ENCODE results near the gene MMP23B.
A peak's percentile ranks its signal among the peaks of the same experiment; 100 is the strongest.
"Not testable (repeated sequence)": the region's sequence is repeated elsewhere in the genome, so short reads cannot be mapped to it uniquely, and the experiment has no call there.

MMP23B gene

DNA sequence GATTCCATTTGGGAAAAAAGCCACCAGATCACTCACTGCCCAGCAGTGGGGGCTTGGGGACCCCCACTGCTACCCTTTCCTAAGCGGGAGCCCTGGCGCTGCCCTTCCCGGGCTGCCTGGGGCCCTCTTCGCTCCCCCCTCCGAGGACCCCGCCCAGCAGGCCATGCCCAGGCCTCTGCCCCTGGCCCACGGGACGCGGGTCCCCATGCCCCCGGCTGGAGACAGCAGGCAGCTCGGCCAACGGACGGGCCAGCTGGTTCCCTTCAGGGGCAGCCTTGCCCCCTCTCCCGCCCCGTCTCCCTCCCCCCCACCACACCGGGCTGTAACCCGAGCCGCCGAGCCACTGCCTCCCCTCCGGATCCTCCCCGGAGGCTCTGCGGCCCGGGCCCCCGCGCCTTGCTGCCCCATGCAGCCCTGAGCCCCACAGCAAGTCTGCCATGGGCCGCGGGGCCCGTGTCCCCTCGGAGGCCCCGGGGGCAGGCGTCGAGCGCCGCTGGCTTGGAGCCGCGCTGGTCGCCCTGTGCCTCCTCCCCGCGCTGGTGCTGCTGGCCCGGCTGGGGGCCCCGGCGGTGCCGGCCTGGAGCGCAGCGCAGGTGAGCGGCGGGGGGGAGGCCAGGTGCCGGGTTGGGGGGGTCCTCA lies at the start of gene MMP23B:
MMP23B (plus strand) TSS at position 392 of the 639 bp plus-strand sequence; CDS start at position 438, 46 bp downstream.
- DNase-seq, result no peak

DNA sequence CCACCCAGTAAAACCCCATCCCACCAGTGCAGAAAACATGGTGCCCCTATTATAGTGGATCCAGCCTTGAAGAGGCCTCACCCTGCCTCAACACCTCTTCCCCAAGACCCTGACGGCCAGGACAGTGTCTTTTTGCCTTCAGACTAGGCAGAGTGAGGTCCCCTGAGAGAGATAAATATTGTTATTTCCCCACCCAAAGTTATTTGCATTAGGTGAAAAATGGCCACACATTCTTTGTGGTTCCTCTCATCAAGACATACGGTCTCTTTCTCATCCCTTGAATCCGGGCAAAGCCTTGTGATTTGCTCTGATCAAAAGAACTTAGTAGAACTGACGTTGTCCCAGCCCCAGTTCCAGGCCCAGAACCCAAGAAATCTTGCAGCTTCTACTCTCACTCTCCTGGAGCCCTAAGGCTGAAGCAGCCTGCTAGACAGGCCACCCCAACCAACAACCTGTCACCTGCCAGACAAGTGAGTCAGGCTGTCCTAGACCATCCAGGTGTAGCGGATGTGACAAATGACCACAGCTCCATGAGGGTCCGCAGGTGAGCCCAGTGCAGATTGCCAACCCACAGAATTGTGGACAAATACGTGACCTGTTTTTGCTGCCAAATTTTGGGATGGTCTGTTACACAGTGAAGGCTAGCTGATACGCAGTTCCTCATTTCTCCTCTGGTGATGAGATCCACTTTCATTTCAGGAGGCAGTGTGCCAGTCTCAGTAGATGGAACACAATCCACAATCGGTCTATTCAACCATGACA lies 49.2 kb upstream of the MMP23B start:
- DNase-seq, result no peak

DNA sequence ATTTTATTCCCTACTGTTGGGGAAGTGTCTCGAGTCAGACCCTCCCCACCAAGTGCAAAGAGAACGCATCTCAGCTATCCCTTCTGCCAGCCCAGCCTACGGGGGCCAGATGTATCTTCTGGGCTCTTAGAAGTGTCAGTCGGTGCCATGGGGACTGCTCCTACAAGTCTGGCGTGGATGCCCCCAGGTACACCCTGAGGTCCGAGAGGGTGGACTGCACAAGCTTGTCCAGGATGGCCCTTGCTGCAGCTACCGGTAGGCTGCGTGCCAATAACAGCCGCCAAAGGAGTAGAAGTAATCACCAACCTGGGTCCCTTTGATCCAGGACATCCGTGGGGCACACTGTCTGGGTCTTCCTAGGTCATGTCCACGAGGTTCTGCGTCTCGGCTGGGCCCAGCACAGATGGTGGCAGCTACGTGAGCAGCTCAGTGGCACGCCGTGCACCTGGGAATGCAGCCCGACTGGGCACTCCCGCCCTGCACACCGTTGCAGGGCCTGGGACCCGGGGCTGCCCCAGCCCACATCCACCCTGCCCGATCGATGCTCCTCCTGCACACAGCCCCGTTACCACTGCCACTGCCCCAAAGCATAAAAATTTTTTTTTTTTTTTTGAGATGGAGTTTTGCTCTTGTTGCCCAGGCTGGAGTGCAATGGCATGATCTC lies 48.5 kb upstream of the MMP23B start:
- DNase-seq, result no peak

DNA sequence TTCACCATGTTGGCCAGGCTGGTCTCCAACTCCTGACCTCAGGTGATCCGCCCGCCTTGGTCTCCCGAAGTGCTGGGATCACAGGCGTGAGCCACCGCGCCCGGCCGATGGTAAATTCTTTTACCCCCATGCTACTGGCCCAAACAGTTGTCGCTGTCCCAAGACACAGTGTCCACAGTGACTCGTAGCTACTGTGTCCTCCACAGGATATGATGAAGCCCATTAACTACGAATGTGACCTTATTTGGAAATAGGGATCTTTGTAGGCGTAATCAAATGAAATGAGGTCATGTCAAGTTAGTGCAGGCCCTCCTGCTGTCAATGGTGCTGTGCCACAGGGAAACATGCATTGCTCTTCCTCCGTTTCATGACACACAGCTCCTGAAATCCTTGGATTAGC lies 40.5 kb upstream of the MMP23B start:
- no peak for DNase-seq

- DNase-seq, result no peak
These were observed 38.0 kb upstream of the MMP23B start for GRCh38 chr1:1593834-1594601.

GRCh38 chr1:1594602-1595260 lies 37.2 kb upstream of the MMP23B start:
- DNase-seq, result no peak

DNA sequence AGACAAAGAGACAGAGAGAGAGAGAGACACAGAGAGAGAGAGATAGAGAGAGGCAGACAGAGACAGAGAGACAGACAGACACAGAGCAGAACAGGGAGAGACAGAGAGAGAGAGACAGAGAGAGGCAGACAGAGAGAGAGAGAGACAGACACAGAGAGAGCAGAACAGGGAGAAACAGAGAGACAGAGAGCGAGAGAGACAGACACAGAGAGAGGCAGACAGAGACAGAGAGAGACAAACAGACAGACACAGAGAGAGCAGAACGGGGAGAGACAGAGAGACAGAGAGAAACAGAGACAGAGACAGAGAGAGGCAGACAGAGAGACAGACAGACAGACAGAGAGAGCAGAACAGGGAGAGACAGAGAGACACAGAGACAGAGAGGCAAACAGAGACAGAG lies 36.6 kb upstream of the MMP23B start:
- DNase-seq, result not testable (repeated sequence)

DNA sequence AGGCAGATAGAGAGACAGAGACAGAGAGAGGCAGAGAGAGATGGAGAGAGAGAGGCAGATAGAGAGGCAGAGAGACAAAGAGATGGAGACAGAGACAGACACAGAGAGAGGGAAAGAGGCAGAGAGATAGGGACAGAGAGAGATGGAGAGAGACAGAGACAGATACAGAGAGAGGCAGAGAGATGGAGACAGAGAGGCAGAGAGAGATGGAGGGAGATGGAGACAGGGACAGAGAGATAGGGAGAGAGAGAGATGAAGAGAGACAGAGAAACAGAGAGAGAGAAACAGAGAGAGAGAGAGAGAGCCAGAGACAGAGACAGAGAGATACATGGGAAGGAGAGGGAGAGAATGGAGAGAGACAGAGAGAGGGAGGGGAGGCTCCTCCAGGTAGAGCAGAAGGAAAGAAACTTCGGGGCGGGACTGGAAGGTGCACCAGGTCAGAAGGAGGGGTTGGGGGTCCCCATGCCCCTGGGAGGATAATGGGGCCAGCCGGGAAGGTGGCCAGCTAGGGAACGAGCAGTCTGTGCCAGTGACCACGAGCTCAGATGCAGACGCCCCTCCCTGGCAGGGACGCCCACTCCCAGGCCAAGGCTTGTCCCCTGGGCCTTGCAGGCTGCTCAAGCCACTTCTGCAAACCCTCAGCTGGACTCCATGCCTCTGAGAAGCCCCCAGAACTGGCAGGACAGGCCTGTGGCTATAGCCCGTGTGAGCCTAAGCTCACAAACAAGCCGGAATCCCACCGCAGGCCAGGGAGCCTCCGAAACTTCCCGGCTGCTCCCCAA lies 35.3 kb upstream of the MMP23B start:
- DNase-seq, result no peak

- peak; percentile 67 for DNase-seq
These were observed 34.6 kb upstream of the MMP23B start for GRCh38 chr1:1597275-1597930.

DNA sequence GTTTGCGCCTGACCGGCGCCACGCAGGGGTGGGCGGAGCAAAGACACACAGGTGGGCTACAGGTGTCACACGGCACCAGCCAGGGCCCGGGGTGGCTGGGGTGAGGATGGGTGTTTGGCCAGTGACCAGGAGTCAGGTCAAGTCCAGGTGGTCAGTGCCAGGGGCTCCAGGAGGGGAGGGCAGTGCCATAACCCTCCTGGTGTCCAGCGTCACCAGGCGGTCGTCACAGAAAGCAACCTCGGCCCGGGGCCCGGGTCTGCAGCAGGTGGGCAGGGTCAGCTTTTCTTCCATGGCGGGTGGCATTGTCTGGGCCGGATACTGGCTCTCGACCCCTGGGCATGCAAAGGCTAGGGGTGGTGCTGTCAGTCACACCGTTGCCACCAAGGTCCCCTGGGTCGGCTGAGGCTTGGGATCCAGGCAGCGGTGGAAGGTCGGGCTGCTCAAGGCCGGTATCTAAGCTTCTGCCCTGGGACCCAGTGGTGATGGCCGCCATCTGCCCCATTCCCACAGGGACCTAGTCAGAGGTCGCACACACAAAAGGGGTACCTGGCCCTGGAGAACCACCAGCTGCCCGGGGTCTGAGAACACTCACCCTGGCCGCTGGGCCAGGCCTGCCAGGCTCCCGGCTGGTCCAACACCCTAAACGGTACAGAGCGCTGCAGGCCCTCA lies 33.8 kb upstream of the MMP23B start:
- DNase-seq, result no peak

GRCh38 chr1:1598720-1599029 lies 33.3 kb upstream of the MMP23B start:
- no peak for DNase-seq

- peak; percentile 73 for DNase-seq
These were observed 32.7 kb upstream of the MMP23B start for GRCh38 chr1:1599030-1599934.

DNA sequence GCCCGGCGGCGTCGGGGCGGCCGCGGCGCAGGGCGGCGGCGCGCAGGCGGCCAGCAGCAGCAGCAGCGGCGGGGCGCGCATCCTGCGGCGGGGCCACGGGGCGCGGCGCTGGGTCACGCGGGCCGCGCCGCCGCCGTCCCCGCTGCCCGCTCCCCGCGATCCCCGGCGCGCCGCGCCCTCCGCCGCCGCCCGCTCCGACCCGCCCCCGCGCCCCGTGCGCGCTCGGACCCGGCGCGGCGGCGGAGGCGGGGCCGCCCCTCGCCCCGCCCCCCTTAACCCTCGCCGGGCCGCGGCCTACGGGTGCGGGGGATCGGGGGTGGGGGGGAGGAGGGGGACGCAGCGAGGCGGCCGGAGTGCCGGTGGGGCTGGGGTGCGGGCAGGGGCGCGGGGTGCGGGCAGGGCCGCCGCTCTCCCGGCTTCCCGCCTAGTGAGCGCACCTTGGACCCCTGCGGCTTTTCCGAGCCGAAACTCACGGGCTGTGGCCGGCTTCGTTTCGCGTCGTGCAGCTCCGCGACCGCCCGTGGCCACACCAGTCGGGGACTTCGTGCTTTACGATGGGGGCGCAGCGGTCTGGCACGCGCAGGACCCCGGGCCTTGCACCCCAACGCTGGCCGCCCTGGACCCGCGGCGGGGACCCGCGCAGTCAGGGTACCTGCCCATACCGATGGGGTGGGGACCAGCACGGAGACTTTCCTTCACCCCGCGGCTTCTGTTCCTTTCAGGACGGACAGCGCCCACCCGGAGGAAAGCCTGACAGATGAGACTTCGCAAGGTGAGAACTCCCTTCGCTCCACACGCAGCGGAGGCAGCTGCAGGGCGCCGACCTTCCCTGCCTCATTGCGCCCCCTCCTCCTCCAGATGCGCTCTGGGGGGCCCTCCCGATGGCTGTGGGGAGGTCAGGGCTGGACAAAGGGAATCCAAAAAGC lies 31.8 kb upstream of the MMP23B start, which contains the start of gene FNDC10:
FNDC10 (minus strand) TSS at position 201 of the 926 bp plus-strand sequence; CDS start at position 81, 120 bp downstream.
- no peak for DNase-seq

- no peak for DNase-seq
These were observed 31.0 kb upstream of the MMP23B start for GRCh38 chr1:1600861-1601563.

- DNase-seq, result no peak
These were observed 30.2 kb upstream of the MMP23B start for GRCh38 chr1:1601564-1602303.

GRCh38 chr1:1602304-1602967 lies 29.5 kb upstream of the MMP23B start:
- no peak for DNase-seq
